ENCODE measurements around the gene TRAPPC3.

- TF ChIP-seq CTCF (IDR thresholded peaks at IDR 0.05; ENCODE audit: insufficient read depth, low read length): no peak
- TF ChIP-seq GABPA (IDR thresholded peaks at IDR 0.05; ENCODE audit: low read depth): no peak
- no peak for TF ChIP-seq POLR2AphosphoS5 (IDR thresholded peaks at IDR 0.05; ENCODE audit: low read depth)
Observed at GRCh38 chr1:36124404-36125128, 24.7 kb downstream of the TRAPPC3 start.

Measured in HL-60 (cell line).